ENCODE data around the gene PTPA.

DNA sequence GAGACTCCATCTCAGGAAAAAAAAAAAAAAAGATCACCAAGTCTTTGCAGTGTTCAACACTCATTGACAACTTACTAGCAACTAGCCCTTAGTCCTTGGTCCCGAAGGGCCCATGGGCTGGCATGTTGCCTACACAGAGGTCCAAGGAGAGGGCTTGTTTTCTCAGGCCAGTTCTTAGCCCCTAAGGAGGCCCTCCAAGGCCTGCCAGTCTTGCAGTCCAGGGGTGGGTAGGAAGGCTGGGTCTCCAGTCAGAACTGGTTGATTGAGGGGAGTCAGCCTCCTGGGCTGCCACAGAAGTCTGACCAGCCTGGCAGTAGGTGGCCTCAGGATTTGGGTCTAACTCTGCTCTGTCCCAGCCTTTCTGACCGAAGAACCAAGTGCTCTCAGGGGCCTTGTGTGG is 34.1 kb downstream of the PTPA start:
- TF ChIP-seq, protein P1, sequence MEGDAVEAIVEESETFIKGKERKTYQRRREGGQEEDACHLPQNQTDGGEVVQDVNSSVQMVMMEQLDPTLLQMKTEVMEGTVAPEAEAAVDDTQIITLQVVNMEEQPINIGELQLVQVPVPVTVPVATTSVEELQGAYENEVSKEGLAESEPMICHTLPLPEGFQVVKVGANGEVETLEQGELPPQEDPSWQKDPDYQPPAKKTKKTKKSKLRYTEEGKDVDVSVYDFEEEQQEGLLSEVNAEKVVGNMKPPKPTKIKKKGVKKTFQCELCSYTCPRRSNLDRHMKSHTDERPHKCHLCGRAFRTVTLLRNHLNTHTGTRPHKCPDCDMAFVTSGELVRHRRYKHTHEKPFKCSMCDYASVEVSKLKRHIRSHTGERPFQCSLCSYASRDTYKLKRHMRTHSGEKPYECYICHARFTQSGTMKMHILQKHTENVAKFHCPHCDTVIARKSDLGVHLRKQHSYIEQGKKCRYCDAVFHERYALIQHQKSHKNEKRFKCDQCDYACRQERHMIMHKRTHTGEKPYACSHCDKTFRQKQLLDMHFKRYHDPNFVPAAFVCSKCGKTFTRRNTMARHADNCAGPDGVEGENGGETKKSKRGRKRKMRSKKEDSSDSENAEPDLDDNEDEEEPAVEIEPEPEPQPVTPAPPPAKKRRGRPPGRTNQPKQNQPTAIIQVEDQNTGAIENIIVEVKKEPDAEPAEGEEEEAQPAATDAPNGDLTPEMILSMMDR (IDR thresholded peaks at IDR 0.05; ENCODE audit: extremely low read depth in 1 of 2, insufficient read depth in 1 of 2, low read depth in 1 of 2, low read length in 2 of 2) = no peak
- TF ChIP-seq POLR2A (IDR thresholded peaks at IDR 0.05; ENCODE audit: low read depth, low read length) = no peak
- TF ChIP-seq POLR2AphosphoS5 (IDR thresholded peaks at IDR 0.05; ENCODE audit: insufficient read depth, low read depth, low read length) = no peak
- TF ChIP-seq EZH2 (IDR thresholded peaks at IDR 0.05; ENCODE audit: borderline replicate concordance, low read depth, low read length, severe bottlenecking) = no peak
- TF ChIP-seq MYC (IDR thresholded peaks at IDR 0.05; ENCODE audit: low read depth, low read length) = no peak
- no peak for TF ChIP-seq JUN (IDR thresholded peaks at IDR 0.05; ENCODE audit: borderline replicate concordance, insufficient read depth, insufficient read length, low read depth)
- TF ChIP-seq, protein P2, sequence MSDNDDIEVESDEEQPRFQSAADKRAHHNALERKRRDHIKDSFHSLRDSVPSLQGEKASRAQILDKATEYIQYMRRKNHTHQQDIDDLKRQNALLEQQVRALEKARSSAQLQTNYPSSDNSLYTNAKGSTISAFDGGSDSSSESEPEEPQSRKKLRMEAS (IDR thresholded peaks at IDR 0.05; ENCODE audit: insufficient read depth, insufficient read length) = no peak
- TF ChIP-seq FOS (IDR thresholded peaks at IDR 0.05; ENCODE audit: borderline replicate concordance, insufficient read depth, low read length) = no peak
- no peak for TF ChIP-seq GATA2 (IDR thresholded peaks at IDR 0.05; ENCODE audit: insufficient read depth, insufficient read length, low read depth, low read length)

Data from endothelial cell of umbilical vein (primary cell).